GM12864 (cell line): ENCODE data around the gene GSTP1.

Source experiments
- DNase-seq: peaks from one replicate; pipeline ENCODE4 v3.0.0-alpha.2; 2011; ENCODE audit warnings: low read depth
- H3K4me3 ChIP-seq: 2 replicates; pipeline ENCODE4 v1.5.1; 2011; ENCODE audit warnings: mild to moderate bottlenecking, low read depth, low read length, control low read depth
- CTCF ChIP-seq: IDR thresholded peaks from 2 replicates; pipeline ENCODE4 v1.5.1; 2011; ENCODE audit warnings: low read depth, mild to moderate bottlenecking, moderate library complexity, low read length, control low read depth, inconsistent platforms; ENCODE audit errors: missing control alignments

The GSTP1 gene

DNA sequence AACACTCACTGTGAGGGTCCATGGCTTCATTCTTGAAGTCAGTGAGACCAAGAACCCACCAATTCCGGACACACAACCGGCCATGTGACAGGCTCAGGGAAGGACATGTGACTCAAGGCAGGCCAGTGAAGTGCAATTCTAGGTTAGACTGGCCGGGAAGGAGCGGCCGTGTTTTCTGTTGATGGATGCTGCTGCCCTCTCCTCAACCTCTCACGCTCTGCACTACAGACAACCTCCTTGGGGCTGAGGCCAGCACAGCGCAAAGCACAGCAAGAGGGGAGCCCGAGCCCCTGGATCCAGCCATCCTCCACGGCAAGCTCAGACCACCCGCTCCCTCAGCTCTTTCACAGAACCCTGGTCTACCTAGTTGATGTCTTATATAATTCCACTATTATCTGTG, 43.4 kb downstream of the GSTP1 start:
- TF ChIP-seq CTCF = no peak
- DNase-seq = no peak
- no peak overlapping the region for H3K4me3 ChIP-seq

DNA sequence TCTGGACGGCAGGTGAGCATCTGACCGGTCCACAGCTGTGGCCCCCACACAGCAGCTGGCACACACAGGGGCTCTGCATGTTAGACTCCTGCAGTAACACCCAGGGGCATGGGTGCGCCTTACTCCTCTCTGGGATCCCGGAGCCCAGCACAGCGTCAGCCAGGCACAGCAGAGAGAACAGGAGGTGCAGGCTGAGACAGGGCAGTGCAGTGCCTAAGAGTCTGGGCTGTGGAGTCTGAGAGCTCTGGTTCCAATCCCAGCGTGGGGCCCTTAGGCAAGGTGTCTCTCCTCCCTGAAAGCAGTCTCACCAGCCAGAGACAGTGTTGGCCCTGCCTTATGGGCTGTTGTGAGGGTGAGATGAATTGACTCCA, 43.8 kb downstream of the GSTP1 start:
- no peak overlapping the region for H3K4me3 ChIP-seq
- DNase-seq = no peak
- no peak for TF ChIP-seq CTCF

GRCh38 chr11:67627812-67628624, 44.4 kb downstream of the GSTP1 start:
- no peak for TF ChIP-seq CTCF
- peak overlapping the region; percentile 63 for H3K4me3 ChIP-seq
- no peak for DNase-seq

GRCh38 chr11:67628710-67629385, 45.2 kb downstream of the GSTP1 start:
- H3K4me3 ChIP-seq = peak overlapping the region; percentile 63
- no peak for DNase-seq
- no peak for TF ChIP-seq CTCF

GRCh38 chr11:67629386-67630227, 46.0 kb downstream of the GSTP1 start, which contains the start of gene NUDT8:
Gene NUDT8 (minus strand): TSS chr11:67629937. CDS start chr11:67629911, 26 bp downstream.
- DNase-seq = no peak
- TF ChIP-seq CTCF = peak; percentile 88
- H3K4me3 ChIP-seq = peak within 1 kb of the TSS; percentile 76

- DNase-seq = peak; percentile 86
- H3K4me3 ChIP-seq = peak overlapping the region; percentile 76
- TF ChIP-seq CTCF = peak; percentile 81
These were observed 46.8 kb downstream of the GSTP1 start for GRCh38 chr11:67630228-67630942.
